NCI-H345 (cell line): ENCODE measurements around the gene AP5Z1.
"Not testable (repeated sequence)": the region's sequence is repeated elsewhere in the genome, so short reads cannot be mapped to it uniquely, and the experiment has no call there.

Experiments
- DNase-seq: peaks from one replicate; lab custom pipeline; 2025; lab: John Stamatoyannopoulos, UW

The AP5Z1 gene

GRCh38 chr7:4788627-4789189, 13.3 kb downstream of the AP5Z1 start:
- DNase-seq: no peak

GRCh38 chr7:4789194-4790077, 14.0 kb downstream of the AP5Z1 start:
- DNase-seq: no peak

- DNase-seq: no peak
These were observed 14.6 kb downstream of the AP5Z1 start for GRCh38 chr7:4790078-4790465.

- no peak for DNase-seq
These were observed 15.1 kb downstream of the AP5Z1 start for GRCh38 chr7:4790516-4790991.

GRCh38 chr7:4791101-4791737, 15.8 kb downstream of the AP5Z1 start:
- no peak for DNase-seq

GRCh38 chr7:4791738-4792536, 16.5 kb downstream of the AP5Z1 start:
- DNase-seq: peak; percentile 9

- DNase-seq: no peak
These were observed 17.2 kb downstream of the AP5Z1 start for GRCh38 chr7:4792537-4793126.

- not testable (repeated sequence) for DNase-seq
These were observed 18.1 kb downstream of the AP5Z1 start for GRCh38 chr7:4793385-4793993.

GRCh38 chr7:4794171-4794570, 18.7 kb downstream of the AP5Z1 start:
- not testable (repeated sequence) for DNase-seq

- DNase-seq: no peak
These were observed 19.3 kb downstream of the AP5Z1 start for GRCh38 chr7:4794591-4795350.

- DNase-seq: no peak
These were observed 21.0 kb downstream of the AP5Z1 start for GRCh38 chr7:4796453-4796852.

- no peak for DNase-seq
These were observed 22.7 kb downstream of the AP5Z1 start for GRCh38 chr7:4797858-4798705.

GRCh38 chr7:4798706-4799235, 23.3 kb downstream of the AP5Z1 start:
- DNase-seq: no peak

- no peak for DNase-seq
These were observed 24.3 kb downstream of the AP5Z1 start for GRCh38 chr7:4799508-4800268.

- no peak for DNase-seq
These were observed 25.1 kb downstream of the AP5Z1 start for GRCh38 chr7:4800487-4800886.

- DNase-seq: no peak
These were observed 25.8 kb downstream of the AP5Z1 start for GRCh38 chr7:4800926-4801838.

GRCh38 chr7:4801839-4802231, 26.4 kb downstream of the AP5Z1 start:
- no peak for DNase-seq
